Keratinocyte (primary cell): ENCODE results near the gene RUNX1. TPM values are rescaled to one million over a fixed set of nuclear protein-coding genes. Genes with fewer than 3 reads are reported as not detected.
A peak's percentile ranks its signal among the peaks of the same experiment; 100 is the strongest.

Experiments
- DNase-seq: peaks from one replicate; pipeline ENCODE4 v3.0.0-alpha.2; 2011; ENCODE audit warnings: low read depth, missing footprints, low spot score
- FAIRE-seq: peaks from 2 replicates; lab custom pipeline; 2011; peaks lifted over from hg19 to GRCh38; lab: Jason Lieb, UNC
- H2AFZ ChIP-seq: 2 replicates; pipeline ENCODE4 v1.6.0; 2012; ENCODE audit warnings: low read length, control low read depth, inconsistent platforms; ENCODE audit not compliant: control insufficient read depth
- H3K27ac ChIP-seq: 2 replicates; pipeline ENCODE4 v1.5.1; 2011; ENCODE audit warnings: low read length; ENCODE audit not compliant: control insufficient read depth, insufficient read depth
- H3K27me3 ChIP-seq: 3 replicates; pipeline ENCODE4 v1.6.0; 2011; ENCODE audit warnings: low read length; ENCODE audit not compliant: control insufficient read depth, insufficient read depth; ENCODE audit errors: extremely low read depth
- H3K36me3 ChIP-seq, 2 experiments: 2 replicates in 1 of 2; 3 replicates in 1 of 2; pipeline ENCODE4 v1.5.1; 2011; ENCODE audit warnings: low read length in 2 of 2, mild to moderate bottlenecking in 1 of 2; ENCODE audit not compliant: control insufficient read depth in 2 of 2, insufficient read depth in 2 of 2; ENCODE audit errors: extremely low read depth in 1 of 2
- H3K4me1 ChIP-seq: 3 replicates; pipeline ENCODE4 v1.5.1; 2011; ENCODE audit warnings: low read length; ENCODE audit not compliant: control insufficient read depth, insufficient read depth; ENCODE audit errors: extremely low read depth
- H3K4me2 ChIP-seq: 3 replicates; pipeline ENCODE4 v1.6.0; 2011; ENCODE audit warnings: low read depth, low read length; ENCODE audit not compliant: control insufficient read depth, insufficient read depth; ENCODE audit errors: extremely low read depth
- H3K4me3 ChIP-seq, 3 experiments: fragments of 200-600 bp in 1 of 3; sonication (generic) in 1 of 3; 2 replicates in 2 of 3; 3 replicates in 1 of 3; pipeline ENCODE4 v1.5.1; 2011 to 2016; ENCODE audit warnings: low read length in 3 of 3, mild to moderate bottlenecking in 3 of 3, control low read depth in 2 of 3, inconsistent platforms in 1 of 3, low read depth in 1 of 3, mixed read lengths in 1 of 3, mixed run types in 1 of 3, moderate library complexity in 1 of 3; ENCODE audit not compliant: control insufficient read depth in 2 of 3, insufficient read depth in 2 of 3; ENCODE audit errors: extremely low read depth in 1 of 3
- H3K79me2 ChIP-seq: 2 replicates; pipeline ENCODE4 v1.6.0; 2012; ENCODE audit warnings: low read length; ENCODE audit not compliant: control insufficient read depth, insufficient read depth
- H3K9ac ChIP-seq: 3 replicates; pipeline ENCODE4 v1.6.0; 2011; ENCODE audit warnings: low read length; ENCODE audit not compliant: control insufficient read depth, insufficient read depth; ENCODE audit errors: extremely low read depth
- H3K9me1 ChIP-seq: 3 replicates; pipeline ENCODE4 v1.6.0; 2011; ENCODE audit warnings: low read length; ENCODE audit not compliant: control insufficient read depth, insufficient read depth; ENCODE audit errors: extremely low read depth
- H3K9me3 ChIP-seq: 2 replicates; pipeline ENCODE4 v1.5.1; 2012; ENCODE audit warnings: low read depth, low read length; ENCODE audit not compliant: control insufficient read depth
- H4K20me1 ChIP-seq: 3 replicates; pipeline ENCODE4 v1.6.0; 2011; ENCODE audit warnings: low read length; ENCODE audit not compliant: control insufficient read depth, insufficient read depth; ENCODE audit errors: extremely low read depth
- EZH2 ChIP-seq: IDR thresholded peaks from one replicate; pipeline ENCODE4 v1.6.1; 2012; ENCODE audit warnings: inconsistent platforms, mild to moderate bottlenecking, low read length, moderate library complexity
- dilution Hi-C: fragments of 300-500 bp; cut with MboI; formaldehyde crosslinking; loops from one replicate; pipeline ENCODE4 v1.7.0; 2020; ENCODE audit warnings: low sequenced_read_pairs; ENCODE audit not compliant: extremely low pct_ligation_motif_present
- polyA plus RNA-seq, 5 experiments: library from polyadenylated mRNA; depleted of rRNA in 3 of 5; stranded (reverse) in 3 of 5; stranded (forward) in 1 of 5; unstranded in 1 of 5; fragments of >200 nt; gene quantifications; 1 replicate in 1 of 5; 2 replicates in 3 of 5; 3 replicates in 1 of 5; pipeline versions ENCODE4 v1.2.1 to v1.2.3, GENCODE V29; 2011 to 2012; ENCODE audit warnings: missing spikeins in 2 of 5, low read depth in 1 of 5, low replicate concordance in 1 of 5
- TF ChIP-seq, protein P1 (sequence below), 3 experiments: IDR thresholded peaks in 1 of 3; conservative IDR thresholded peaks in 1 of 3; optimal IDR thresholded peaks in 1 of 3; 2 replicates in 2 of 3; 3 replicates in 1 of 3; pipeline versions ENCODE3 to v1.5.1; 2011; ENCODE audit warnings: low read length in 3 of 3, mild to moderate bottlenecking in 3 of 3, moderate library complexity in 2 of 3, control low read depth in 1 of 3, inconsistent platforms in 1 of 3; ENCODE audit not compliant: insufficient read depth in 2 of 3; ENCODE audit errors: extremely low read depth in 1 of 3

Gene RUNX1
- polyA plus RNA-seq, 1 donor (not counting 4 experiments of a cell fraction or from before 2014, with no cell fraction given): 44.9 TPM

DNA sequence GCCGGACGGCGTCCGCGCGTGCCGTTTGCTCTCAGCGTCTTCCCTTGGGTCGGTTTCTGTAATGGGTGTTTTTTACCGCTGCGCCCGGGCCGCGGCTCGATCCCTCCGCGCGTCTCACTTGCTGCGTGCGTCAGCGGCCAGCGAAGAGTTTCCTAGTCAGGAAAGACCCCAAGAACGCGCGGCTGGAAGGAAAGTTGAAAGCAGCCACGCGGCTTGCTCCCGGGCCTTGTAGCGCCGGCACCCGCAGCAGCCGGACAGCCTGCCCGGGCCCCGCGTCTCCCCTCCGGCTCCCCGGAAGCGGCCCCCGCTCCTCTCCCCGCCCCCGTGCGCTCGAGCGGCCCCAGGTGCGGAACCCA is 159.8 kb downstream of the RUNX1 start:
- peaks cover 45% of the 10 kb centered on the region for H3K79me2 ChIP-seq
- H3K27ac ChIP-seq: peak overlapping the region; percentile 97
- H4K20me1 ChIP-seq: peaks cover 10% of the 10 kb centered on the region
- peak overlapping the region; percentile 62 to 94 (median 85) for H3K4me3 ChIP-seq
- no peak for FAIRE-seq
- H3K27me3 ChIP-seq: no peaks in the 10 kb centered on the region
- H2AFZ ChIP-seq: no peak overlapping the region
- TF ChIP-seq, protein P1, sequence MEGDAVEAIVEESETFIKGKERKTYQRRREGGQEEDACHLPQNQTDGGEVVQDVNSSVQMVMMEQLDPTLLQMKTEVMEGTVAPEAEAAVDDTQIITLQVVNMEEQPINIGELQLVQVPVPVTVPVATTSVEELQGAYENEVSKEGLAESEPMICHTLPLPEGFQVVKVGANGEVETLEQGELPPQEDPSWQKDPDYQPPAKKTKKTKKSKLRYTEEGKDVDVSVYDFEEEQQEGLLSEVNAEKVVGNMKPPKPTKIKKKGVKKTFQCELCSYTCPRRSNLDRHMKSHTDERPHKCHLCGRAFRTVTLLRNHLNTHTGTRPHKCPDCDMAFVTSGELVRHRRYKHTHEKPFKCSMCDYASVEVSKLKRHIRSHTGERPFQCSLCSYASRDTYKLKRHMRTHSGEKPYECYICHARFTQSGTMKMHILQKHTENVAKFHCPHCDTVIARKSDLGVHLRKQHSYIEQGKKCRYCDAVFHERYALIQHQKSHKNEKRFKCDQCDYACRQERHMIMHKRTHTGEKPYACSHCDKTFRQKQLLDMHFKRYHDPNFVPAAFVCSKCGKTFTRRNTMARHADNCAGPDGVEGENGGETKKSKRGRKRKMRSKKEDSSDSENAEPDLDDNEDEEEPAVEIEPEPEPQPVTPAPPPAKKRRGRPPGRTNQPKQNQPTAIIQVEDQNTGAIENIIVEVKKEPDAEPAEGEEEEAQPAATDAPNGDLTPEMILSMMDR (optimal IDR thresholded peaks at IDR 0.05 in 1 of 3, IDR thresholded peaks at IDR 0.05 in 1 of 3, conservative IDR thresholded peaks at IDR 0.05 in 1 of 3; ENCODE audit: extremely low read depth in 1 of 3, insufficient read depth in 2 of 3, low read length in 3 of 3): no peak
- TF ChIP-seq EZH2: no peak
- peaks cover 6% of the 10 kb centered on the region for H3K4me1 ChIP-seq
- H3K4me2 ChIP-seq: peak overlapping the region; percentile 74
- peaks cover 8 to 19% of the 10 kb centered on the region in 2 experiments for H3K36me3 ChIP-seq
- dilution Hi-C loops: no loop called here
- no peak for DNase-seq
- no peaks in the 10 kb centered on the region for H3K9me1 ChIP-seq
- H3K9me3 ChIP-seq: no peaks in the 10 kb centered on the region
- H3K9ac ChIP-seq: peak overlapping the region; percentile 92

DNA sequence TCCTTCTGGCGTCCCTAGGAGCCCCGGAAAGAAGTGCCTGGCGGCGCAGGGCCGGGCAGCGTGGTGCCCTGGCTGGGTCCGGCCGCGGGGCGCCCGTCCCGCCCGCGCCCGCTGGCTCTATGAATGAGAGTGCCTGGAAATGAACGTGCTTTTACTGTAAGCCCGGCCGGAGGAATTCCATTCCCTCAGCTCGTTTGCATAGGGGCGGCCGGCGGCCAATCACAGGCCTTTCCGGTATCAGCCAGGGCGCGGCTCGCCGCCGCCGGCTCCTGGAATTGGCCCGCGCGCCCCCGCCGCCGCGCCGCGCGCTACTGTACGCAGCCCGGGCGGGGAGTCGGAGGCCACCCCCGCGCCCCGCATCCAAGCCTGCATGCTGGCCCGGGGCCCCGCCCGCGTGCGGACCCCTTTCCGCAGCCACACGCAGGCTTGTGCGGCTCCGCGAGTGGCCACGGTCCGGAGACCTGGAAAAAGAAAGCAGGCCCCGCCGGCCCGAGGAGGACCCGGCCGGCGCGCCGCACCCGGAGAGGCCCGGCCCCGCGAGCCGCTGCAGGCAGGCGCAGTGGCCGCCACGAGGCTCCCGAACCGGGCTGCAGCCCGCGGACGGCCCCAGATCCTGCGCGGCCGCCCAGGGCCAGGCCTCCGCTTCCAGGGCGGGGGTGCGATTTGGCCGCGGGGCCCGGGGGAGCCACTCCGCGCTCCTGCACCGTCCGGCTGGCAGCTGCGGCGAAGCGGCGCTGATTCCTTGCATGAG is 160.4 kb downstream of the RUNX1 start:
- peaks cover 8 to 21% of the 10 kb centered on the region in 2 experiments for H3K36me3 ChIP-seq
- peaks cover 6% of the 10 kb centered on the region for H3K4me1 ChIP-seq
- no peaks in the 10 kb centered on the region for H3K27me3 ChIP-seq
- FAIRE-seq: no peak
- no peaks in the 10 kb centered on the region for H3K9me3 ChIP-seq
- H3K9me1 ChIP-seq: no peaks in the 10 kb centered on the region
- DNase-seq: no peak
- peak overlapping the region; percentile 97 for H3K27ac ChIP-seq
- H3K79me2 ChIP-seq: peaks cover 50% of the 10 kb centered on the region
- no peak overlapping the region for H2AFZ ChIP-seq
- peak overlapping the region; percentile 92 for H3K9ac ChIP-seq
- TF ChIP-seq, protein P1 (optimal IDR thresholded peaks at IDR 0.05 in 1 of 3, IDR thresholded peaks at IDR 0.05 in 1 of 3, conservative IDR thresholded peaks at IDR 0.05 in 1 of 3; ENCODE audit: extremely low read depth in 1 of 3, insufficient read depth in 2 of 3, low read length in 3 of 3): no peak
- TF ChIP-seq EZH2: no peak
- H3K4me3 ChIP-seq: peak overlapping the region; percentile 85 to 96 (median 94)
- peak overlapping the region; percentile 77 for H3K4me2 ChIP-seq
- peaks cover 10% of the 10 kb centered on the region for H4K20me1 ChIP-seq
- dilution Hi-C loops: no loop called here
